ENCODE measurements around the gene UNC80. TPM values are rescaled to one million over a fixed set of nuclear protein-coding genes. Genes with fewer than 3 reads are reported as not detected.

The UNC80 gene
- total and polyA plus RNA-seq, 2 of the 4 experiments (the other 2 are of a cell fraction): not detected

GRCh38 chr2:209818939-209819338, 47.3 kb downstream of the UNC80 start:
- Histone ChIP-seq H3K4me2 (ENCODE audit: low read depth, low read length) (no peak overlapping the region), H3K4ac (ENCODE audit: low read depth, low read length) (no peak overlapping the region), H2BK20ac (ENCODE audit: low read depth, low read length) (no peak overlapping the region), H3K27me3 (ENCODE audit: control insufficient read depth, insufficient read depth, low read length) (no peaks in the 10 kb centered on the region), H3K4me1 (ENCODE audit: control insufficient read depth, insufficient read depth, low read length) (no peaks in the 10 kb centered on the region), H2BK15ac (ENCODE audit: low read depth, low read length) (no peak overlapping the region), H3K79me1 (ENCODE audit: low read depth in 1 of 2, low read length in 2 of 2) (no peaks in the 10 kb centered on the region), H3K14ac (replicated peaks; ENCODE audit: low read depth, low read length) (no peak overlapping the region), H2BK5ac (ENCODE audit: low read depth, low read length, poor library complexity, severe bottlenecking) (no peak overlapping the region), H3K18ac (ENCODE audit: low read depth, low read length) (no peak overlapping the region), H4K20me1 (ENCODE audit: insufficient read depth, low read length) (no peaks in the 10 kb centered on the region), H2AK5ac (ENCODE audit: low read depth, low read length) (no peak overlapping the region), H3K56ac (ENCODE audit: extremely low read depth, insufficient read depth, low read length) (no peak overlapping the region), H3K9ac (ENCODE audit: low read depth, low read length) (no peak overlapping the region), H3K23ac (ENCODE audit: low read depth, low read length) (no peak overlapping the region), H3K9me3 (ENCODE audit: control insufficient read depth, insufficient read depth, low read length) (peaks cover 3% of the 10 kb centered on the region; the same call in 1 of the 2 replicates), H4K8ac (ENCODE audit: low read depth in 2 of 2, low read length in 2 of 2) (no peak overlapping the region), H4K5ac (ENCODE audit: low read depth, low read length) (no peak overlapping the region), H2AK9ac (replicated peaks; ENCODE audit: low read depth, low read length, poor library complexity) (no peak overlapping the region), H4K91ac (ENCODE audit: insufficient read depth, low read depth, low read length) (no peak overlapping the region), H2BK120ac (ENCODE audit: low read depth, low read length) (no peak overlapping the region), H3K27ac (ENCODE audit: insufficient read depth, low read length) (no peak overlapping the region), H2AFZ (replicated peaks; ENCODE audit: low read length, poor library complexity) (no peak overlapping the region), H3K36me3 (ENCODE audit: control insufficient read depth, insufficient read depth, low read length) (no peaks in the 10 kb centered on the region), H3K4me3 (ENCODE audit: insufficient read depth, low read depth, low read length) (no peak overlapping the region), H3K9me1 (ENCODE audit: insufficient read depth, low read length) (no peaks in the 10 kb centered on the region)
- no peak for ATAC-seq (ENCODE audit: low read depth)
- in situ Hi-C loops (cut with MboI; ENCODE audit: low sequenced_read_pairs) (no loop called here), dilution Hi-C loops (cut with HindIII; ENCODE audit: low sequenced_read_pairs, unreplicated experiment) (no loop called here), intact Hi-C loops (cut with micrococcal nuclease) (no loop called here)
- no peak for DNase-seq
- 70% methylated on average over 2 of the region's 7 CpGs; no CpG with 5 or more reads in 1 of the 2 experiments for WGBS, 2 experiments (ENCODE audit: extremely low coverage in 2 of 2, insufficient read length in 1 of 2)
- TF ChIP-seq RAD21 (IDR thresholded peaks at IDR 0.05; ENCODE audit: low read length): no peak
- ChIA-PET POLR2A (ENCODE audit: unreplicated experiment) (no interaction called here), CTCF (no interaction called here)
- no TSS peak for BruUV-seq (replicated peaks)

All from IMR-90 (cell line).